Kidney (tissue), 14 donors: Measurements from ENCODE around the gene OR52H1. TPM values are rescaled to one million over a fixed set of nuclear protein-coding genes. Genes with fewer than 3 reads are reported as not detected.

Experiments used
- DNase-seq, 5 donors: peaks; one replicate each; pipeline ENCODE4 v3.0.0-alpha.2; 2013 to 2020
- FAIRE-seq: peaks from 2 replicates; lab custom pipeline; 2012; peaks lifted over from hg19 to GRCh38; lab: Jason Lieb, UNC
- H3K27ac ChIP-seq, 2 donors: one replicate each; pipeline ENCODE4 v1.7.0; 2013; ENCODE audit warnings: low read depth in 2 of 2, low read length in 2 of 2, inconsistent platforms in 1 of 2
- H3K27me3 ChIP-seq: one replicate; pipeline ENCODE4 v1.7.1; 2013; ENCODE audit warnings: low read length, inconsistent platforms; ENCODE audit not compliant: control insufficient read depth, insufficient read depth
- H3K36me3 ChIP-seq, 3 donors: one replicate each; pipeline versions ENCODE4 v1.7.0 to v1.7.1; 2013; ENCODE audit warnings: low read length in 3 of 3, control low read depth in 1 of 3, inconsistent platforms in 1 of 3; ENCODE audit not compliant: insufficient read depth in 3 of 3, control insufficient read depth in 2 of 3
- H3K4me1 ChIP-seq, 3 donors: one replicate each; pipeline versions ENCODE4 v1.7.0 to v1.7.1; 2013; ENCODE audit warnings: low read length in 3 of 3, inconsistent platforms in 1 of 3, low read depth in 1 of 3; ENCODE audit not compliant: control insufficient read depth in 2 of 3, insufficient read depth in 2 of 3
- H3K4me3 ChIP-seq, 3 donors: one replicate each; pipeline versions ENCODE4 v1.7.0 to v1.8.1; 2013; ENCODE audit warnings: low read length in 3 of 3, control low read depth in 1 of 3, inconsistent platforms in 1 of 3
- H3K9ac ChIP-seq, 3 donors: one replicate each; pipeline versions ENCODE4 v1.7.0 to v1.7.1; 2013; ENCODE audit warnings: low read length in 3 of 3, control low read depth in 1 of 3, inconsistent platforms in 1 of 3
- H3K9me3 ChIP-seq, 3 donors: one replicate each; pipeline versions ENCODE4 v1.7.0 to v1.7.1; 2013; ENCODE audit warnings: low read length in 3 of 3, control low read depth in 1 of 3, inconsistent platforms in 1 of 3; ENCODE audit not compliant: control insufficient read depth in 2 of 3, insufficient read depth in 1 of 3
- CTCF ChIP-seq: IDR thresholded peaks from 3 replicates; pipeline ENCODE4 v1.5.1; 2012; ENCODE audit warnings: mild to moderate bottlenecking, moderate library complexity, borderline replicate concordance; ENCODE audit not compliant: insufficient read depth; ENCODE audit errors: extremely low read depth
- intact Hi-C: fragments of 100-400 bp; cut with DNase I; formaldehyde crosslinking; loops from one replicate; pipeline ENCODE4 v1.11.1; 2022
- polyA plus RNA-seq: library from polyadenylated mRNA; stranded (reverse); fragments of 350-450 nt; fragmentation: Illumina TruSeq; extraction: RNeasy Lipid Tissue Mini Kit (QIAGEN cat#74804); gene quantifications from one replicate; pipeline ENCODE4 v1.2.3, GENCODE V29; 2014; ENCODE audit warnings: low read depth, low replicate concordance; ENCODE audit not compliant: insufficient read depth
- total RNA-seq: library from RNA; stranded (reverse); fragmentation: NEBNext Ultra II Directional; extraction: Animal tissue kit (Norgen Biotek cat#: 25700); gene quantifications from one replicate; pipeline ENCODE4 v1.2.1, GENCODE V29; 2021
- donor health status: control.
- donor health status: control.
- donor health status: control.
- donor health status: control.
- donor health status: control.
- donor health status: DM: yes; HTN: yes; CAD: no.
- donor health status: Normal renal cell carcinoma (clear cell type).

OR52H1 gene
- total and polyA plus RNA-seq, 2 donors from 2014 or later, result 0.57 TPM; not detected in 1

- TF ChIP-seq CTCF, result no peak
- FAIRE-seq, result no peak
- no peaks in the 10 kb centered on the region for H3K4me1 ChIP-seq
Measured at GRCh38 chr11:5500393-5500801, 47.9 kb downstream of the OR52H1 start.

GRCh38 chr11:5499671-5500070 lies 48.7 kb downstream of the OR52H1 start:
- Histone ChIP-seq H3K27ac (no peak overlapping the region), H3K4me3 (no peak overlapping the region), H3K9ac (no peak overlapping the region), H3K9me3 (no peaks in the 10 kb centered on the region), H3K4me1 (no peaks in the 10 kb centered on the region), H3K27me3 (no peaks in the 10 kb centered on the region), H3K36me3 (no peaks in the 10 kb centered on the region)
- no peak for FAIRE-seq
- no peak for TF ChIP-seq CTCF
- DNase-seq, result no peak
- intact Hi-C loops, result no loop called here

More at GRCh38 chr11:5500393-5500801, 47.9 kb downstream of the OR52H1 start:
- intact Hi-C loops, result no loop called here
- DNase-seq, result no peak
- no peaks in the 10 kb centered on the region for H3K9me3 ChIP-seq
- no peak overlapping the region for H3K4me3 ChIP-seq
- no peaks in the 10 kb centered on the region for H3K36me3 ChIP-seq
- H3K27ac ChIP-seq, result no peak overlapping the region
- no peaks in the 10 kb centered on the region for H3K27me3 ChIP-seq
- H3K9ac ChIP-seq, result no peak overlapping the region

Other genes starting within 250 kb of the OR52H1 start
- not detected for gene OR51B4, start 246.6 kb downstream of the OR52H1 start, total RNA-seq
- gene OR51B4, start 246.6 kb downstream of the OR52H1 start, polyA plus RNA-seq, result not detected
- gene OR51B2, start 224.2 kb downstream of the OR52H1 start, total RNA-seq, result not detected
- gene OR51B2, start 224.2 kb downstream of the OR52H1 start, polyA plus RNA-seq, result not detected
- gene OR51B5, start 205.0 kb downstream of the OR52H1 start, total RNA-seq, result not detected
- not detected for gene OR51B5, start 205.0 kb downstream of the OR52H1 start, polyA plus RNA-seq
- not detected for gene OR51B6, start 197.0 kb downstream of the OR52H1 start, total RNA-seq
- not detected for gene OR51B6, start 197.0 kb downstream of the OR52H1 start, polyA plus RNA-seq
- gene OR51M1, start 164.7 kb downstream of the OR52H1 start, total RNA-seq, result not detected
- not detected for gene OR51M1, start 164.7 kb downstream of the OR52H1 start, polyA plus RNA-seq
- gene OR51Q1, start 126.4 kb downstream of the OR52H1 start, total RNA-seq, result not detected
- gene OR51Q1, start 126.4 kb downstream of the OR52H1 start, polyA plus RNA-seq, result not detected
- gene OR51I1, start 107.0 kb downstream of the OR52H1 start, total RNA-seq, result 0.35 TPM
- gene OR51I1, start 107.0 kb downstream of the OR52H1 start, polyA plus RNA-seq, result not detected
- gene OR51I2, start 99.2 kb downstream of the OR52H1 start, total RNA-seq, result not detected
- gene OR51I2, start 99.2 kb downstream of the OR52H1 start, polyA plus RNA-seq, result not detected
- not detected for gene OR52D1, start 59.9 kb downstream of the OR52H1 start, total RNA-seq
- not detected for gene OR52D1, start 59.9 kb downstream of the OR52H1 start, polyA plus RNA-seq
- 0.35 TPM for gene UBQLN3, start 38.6 kb downstream of the OR52H1 start, total RNA-seq
- gene UBQLN3, start 38.6 kb downstream of the OR52H1 start, polyA plus RNA-seq, result not detected
- 0.69 TPM for gene UBQLNL, start 31.8 kb downstream of the OR52H1 start, total RNA-seq
- 0.32 TPM for gene UBQLNL, start 31.8 kb downstream of the OR52H1 start, polyA plus RNA-seq
- gene OR52B6, start 32.3 kb upstream of the OR52H1 start, total RNA-seq, result not detected
- gene OR52B6, start 32.3 kb upstream of the OR52H1 start, polyA plus RNA-seq, result not detected
- 6.5 TPM for gene TRIM6, start 48.1 kb upstream of the OR52H1 start, total RNA-seq
- 7.4 TPM for gene TRIM6, start 48.1 kb upstream of the OR52H1 start, polyA plus RNA-seq
- gene TRIM34, start 76.5 kb upstream of the OR52H1 start, total RNA-seq, result 6.7 TPM
- gene TRIM34, start 76.5 kb upstream of the OR52H1 start, polyA plus RNA-seq, result 5.9 TPM
- 27.7 TPM for gene TRIM5, start 136.5 kb upstream of the OR52H1 start, total RNA-seq
- 11.2 TPM for gene TRIM5, start 136.5 kb upstream of the OR52H1 start, polyA plus RNA-seq
- 80.9 TPM for gene TRIM22, start 141.2 kb upstream of the OR52H1 start, total RNA-seq
- 11.5 TPM for gene TRIM22, start 141.2 kb upstream of the OR52H1 start, polyA plus RNA-seq
- 0.28 TPM for gene OR56B1, start 187.9 kb upstream of the OR52H1 start, total RNA-seq
- gene OR56B1, start 187.9 kb upstream of the OR52H1 start, polyA plus RNA-seq, result not detected
- gene OR52N4, start 205.7 kb upstream of the OR52H1 start, total RNA-seq, result 0.60 TPM
- gene OR52N4, start 205.7 kb upstream of the OR52H1 start, polyA plus RNA-seq, result not detected
- gene OR52N5, start 234.8 kb upstream of the OR52H1 start, total RNA-seq, result not detected
- not detected for gene OR52N5, start 234.8 kb upstream of the OR52H1 start, polyA plus RNA-seq
- not detected for gene OR52N1, start 242.7 kb upstream of the OR52H1 start, total RNA-seq
- gene OR52N1, start 242.7 kb upstream of the OR52H1 start, polyA plus RNA-seq, result not detected